GM12878 (cell line): ENCODE data around the gene POU2AF1. TPM values are rescaled to one million over a fixed set of nuclear protein-coding genes. Genes with fewer than 3 reads are reported as not detected.

ENCODE experiments used
- ATAC-seq: fragments of 200-7000 bp; cut with Tn5 transposase; 3 replicates; pipeline ENCODE4 v1.9.1; 2020; ENCODE audit warnings: mild to moderate bottlenecking, moderate library complexity
- BruUV-seq: library from RNA; stranded (reverse); fragments of 400-500 nt; replicated peaks from 2 replicates; lab custom pipeline; 2021; lab: Mats Ljungman, UMichigan
- CTCF ChIA-PET: fragments of 300-600 bp; sonication (Branson Sonifier 250); formaldehyde crosslinking; extraction: SDS; loops from one replicate; lab custom pipeline; 2021; ENCODE audit warnings: inconsistent platforms; lab: Yijun Ruan, JAX
- POLR2A ChIA-PET: fragments of 350-600 bp; formaldehyde crosslinking; extraction: SDS; loops from one replicate; lab custom pipeline; 2021; ENCODE audit warnings: inconsistent platforms; lab: Charles Lee
- RAD21 ChIA-PET: fragments of 300-600 bp; sonication (Branson Sonifier 250); formaldehyde crosslinking; loops from one replicate; lab custom pipeline; 2023; ENCODE audit warnings: antibody characterized with exemption; ENCODE audit not compliant: unreplicated experiment; lab: Charles Lee
- SMC1A ChIA-PET: fragments of 300-600 bp; sonication (Branson Sonifier 250); formaldehyde crosslinking; loops from one replicate; lab custom pipeline; 2023; ENCODE audit not compliant: unreplicated experiment, uncharacterized antibody; lab: Charles Lee
- DNase-seq: peaks from one replicate; pipeline ENCODE4 v3.0.0-alpha.2; 2011; ENCODE audit warnings: low read depth, low spot score
- FAIRE-seq: peaks from 3 replicates; lab custom pipeline; 2011; peaks lifted over from hg19 to GRCh38; lab: Jason Lieb, UNC
- H2AFZ ChIP-seq: 2 replicates; pipeline ENCODE4 v1.6.0; 2011; ENCODE audit warnings: low read depth, low read length, control low read depth; ENCODE audit not compliant: control insufficient read depth
- H3K27ac ChIP-seq: 2 replicates; pipeline ENCODE4 v1.5.1; 2011; ENCODE audit warnings: control low read depth; ENCODE audit not compliant: control insufficient read depth, insufficient read depth
- H3K27me3 ChIP-seq, 2 experiments: replicated peaks in 1 of 2; 2 replicates each; pipeline versions ENCODE4 v1.6.0 to v1.6.1; 2011; ENCODE audit warnings: low read length in 1 of 2; ENCODE audit not compliant: control insufficient read depth in 2 of 2, insufficient read depth in 2 of 2
- H3K36me3 ChIP-seq, 2 experiments: 2 replicates each; pipeline ENCODE4 v1.5.1; 2011; ENCODE audit warnings: low read length in 1 of 2; ENCODE audit not compliant: control insufficient read depth in 2 of 2, insufficient read depth in 2 of 2
- H3K4me1 ChIP-seq: 2 replicates; pipeline ENCODE4 v1.6.1; 2011; ENCODE audit warnings: mild to moderate bottlenecking, low read length, moderate library complexity, mixed read lengths; ENCODE audit not compliant: control insufficient read depth, insufficient read depth
- H3K4me2 ChIP-seq: 2 replicates; pipeline ENCODE4 v1.6.0; 2011; ENCODE audit warnings: control low read depth; ENCODE audit not compliant: control insufficient read depth, insufficient read depth
- H3K4me3 ChIP-seq: fragments of 200-600 bp; sonication (generic); 2 replicates; pipeline ENCODE4 v1.5.1; 2016
- H3K79me2 ChIP-seq: 2 replicates; pipeline ENCODE4 v1.6.0; 2011; ENCODE audit warnings: low read length; ENCODE audit not compliant: control insufficient read depth, insufficient read depth
- H3K9ac ChIP-seq: 2 replicates; pipeline ENCODE4 v1.8.0; 2011; ENCODE audit warnings: low read length, control low read depth, mixed read lengths; ENCODE audit not compliant: control insufficient read depth, insufficient read depth
- H3K9me3 ChIP-seq: replicated peaks from 3 replicates; pipeline ENCODE4 v1.5.1; 2011; ENCODE audit warnings: mild to moderate bottlenecking, low read length; ENCODE audit not compliant: control insufficient read depth, insufficient read depth
- H4K20me1 ChIP-seq: 2 replicates; pipeline ENCODE4 v1.6.0; 2011; ENCODE audit not compliant: control insufficient read depth, insufficient read depth
- BCL11A ChIP-seq: IDR thresholded peaks from 2 replicates; pipeline ENCODE4 v1.6.1; 2011; ENCODE audit warnings: low read depth, low read length
- CHD1 ChIP-seq: IDR thresholded peaks from 2 replicates; pipeline ENCODE4 v1.6.1; 2012; ENCODE audit warnings: low read depth, low read length, improper control_type of control experiment
- E4F1 ChIP-seq: fragments of 450-650 bp; IDR thresholded peaks from 2 replicates; pipeline ENCODE4 v1.6.1; 2018; ENCODE audit warnings: borderline replicate concordance, mild to moderate bottlenecking; ENCODE audit not compliant: partially characterized antibody
- FOXK2 ChIP-seq: fragments of 450-650 bp; IDR thresholded peaks from 2 replicates; pipeline ENCODE4 v1.6.1; 2017; ENCODE audit warnings: mild to moderate bottlenecking, moderate library complexity
- HSF1 ChIP-seq: fragments of 150-350 bp; IDR thresholded peaks from 2 replicates; pipeline ENCODE4 v1.6.1; 2014; ENCODE audit warnings: mild to moderate bottlenecking, low read depth, low read length
- IRF5 ChIP-seq: fragments of 450-650 bp; IDR thresholded peaks from 2 replicates; pipeline ENCODE4 v1.6.1; 2017; ENCODE audit warnings: borderline replicate concordance
- KAT2A ChIP-seq: conservative IDR thresholded peaks from 2 replicates; pipeline ENCODE4 v1.6.1; 2011; ENCODE audit warnings: low read depth, low read length; ENCODE audit not compliant: control insufficient read depth
- MEF2A ChIP-seq: IDR thresholded peaks from 2 replicates; pipeline ENCODE4 v1.6.1; 2011; ENCODE audit warnings: low read depth, mild to moderate bottlenecking, low read length, moderate library complexity; ENCODE audit not compliant: insufficient read depth
- MEF2B ChIP-seq: fragments of 450-650 bp; IDR thresholded peaks from 2 replicates; pipeline ENCODE4 v1.6.1; 2018; ENCODE audit warnings: mild to moderate bottlenecking, moderate library complexity; ENCODE audit not compliant: partially characterized antibody, poor library complexity, severe bottlenecking
- MTA3 ChIP-seq: IDR thresholded peaks from 2 replicates; pipeline ENCODE4 v1.6.1; 2012; ENCODE audit warnings: low read length, inconsistent platforms, borderline replicate concordance
- NBN ChIP-seq: fragments of 450-650 bp; IDR thresholded peaks from 2 replicates; pipeline ENCODE4 v1.6.1; 2016
- NFYB ChIP-seq: IDR thresholded peaks from 2 replicates; pipeline ENCODE4 v1.6.1; 2011; ENCODE audit warnings: low read depth, mild to moderate bottlenecking, low read length, improper control_type of control experiment, moderate library complexity; ENCODE audit not compliant: insufficient read depth
- PAX5 ChIP-seq: IDR thresholded peaks from 2 replicates; pipeline ENCODE4 v1.6.1; 2011; ENCODE audit warnings: low read depth, low read length, borderline replicate concordance
- RCOR1 ChIP-seq: conservative IDR thresholded peaks from 2 replicates; pipeline ENCODE4 v1.6.1; 2012; ENCODE audit warnings: low read depth, low read length, improper control_type of control experiment
- SPI1 ChIP-seq: IDR thresholded peaks from 2 replicates; pipeline ENCODE4 v1.6.1; 2011; ENCODE audit warnings: low read depth, mild to moderate bottlenecking, low read length, moderate library complexity, borderline replicate concordance; ENCODE audit not compliant: insufficient read depth
- STAT1 ChIP-seq: fragments of 450-650 bp; conservative IDR thresholded peaks from 2 replicates; pipeline ENCODE4 v1.6.1; 2014; ENCODE audit warnings: antibody characterized with exemption, mild to moderate bottlenecking
- TCF12 ChIP-seq: IDR thresholded peaks from 2 replicates; pipeline ENCODE4 v1.6.1; 2011; ENCODE audit warnings: low read depth, mild to moderate bottlenecking, low read length
- TCF7 ChIP-seq: IDR thresholded peaks from 2 replicates; pipeline ENCODE4 v1.6.1; 2014; ENCODE audit warnings: antibody characterized with exemption, borderline replicate concordance
- YY1 ChIP-seq: IDR thresholded peaks from 2 replicates; pipeline ENCODE4 v1.6.1; 2011; ENCODE audit warnings: low read depth, mild to moderate bottlenecking, low read length
- ZNF207 ChIP-seq: fragments of 450-650 bp; IDR thresholded peaks from 2 replicates; pipeline ENCODE4 v1.6.1; 2014; ENCODE audit warnings: antibody characterized with exemption, mild to moderate bottlenecking, borderline replicate concordance
- ZSCAN29 ChIP-seq: fragments of 450-650 bp; IDR thresholded peaks from 2 replicates; pipeline ENCODE4 v1.6.1; 2017; ENCODE audit warnings: mild to moderate bottlenecking, moderate library complexity
- WGBS: methylation state at CpG from one replicate; pipeline ENCODE4 v1.1.6; 2016; ENCODE audit warnings: low lambda C conversion rate; ENCODE audit not compliant: insufficient replicate concordance, insufficient coverage; ENCODE audit errors: missing lambda C conversion rate; 5-methylcytosine and 5-hydroxymethylcytosine counted together
- in situ Hi-C: fragments of 300-500 bp; cut with MboI; formaldehyde crosslinking; loops from 9 replicates; pipeline ENCODE4 v1.14.3; 2018; ENCODE audit warnings: mixed read lengths
- intact Hi-C: fragments of 100-400 bp; cut with micrococcal nuclease; formaldehyde crosslinking; loops from one replicate; pipeline ENCODE4 v1.14.2; 2022; ENCODE audit not compliant: unreplicated experiment
- polyA plus RNA-seq, 11 experiments: library from polyadenylated mRNA; depleted of rRNA in 4 of 11; unstranded in 6 of 11; stranded (reverse) in 5 of 11; fragments of >200 nt; fragmentation: Nextera tagmentation in 4 of 11; fragmentation: Illumina TruSeq in 1 of 11; extraction: Ambion mirVana in 4 of 11; extraction: Trizol in 1 of 11; gene quantifications; 1 replicate in 1 of 11; 2 replicates in 10 of 11; pipeline versions ENCODE4 v1.2.1 to v1.2.3, GENCODE V29; 2011 to 2016; ENCODE audit warnings: inconsistent platforms in 2 of 11, missing spikeins in 2 of 11, low read depth in 1 of 11
- total RNA-seq, 4 experiments: library from RNA; depleted of rRNA in 3 of 4; stranded (reverse); fragments of >200 nt in 3 of 4; fragmentation: Illumina TruSeq in 1 of 4; extraction: Trizol in 1 of 4; gene quantifications; 2 replicates each; pipeline versions ENCODE4 v1.2.1 to v1.2.3, GENCODE V29; 2013 to 2021

The POU2AF1 gene
- total and polyA plus RNA-seq, 10 of the 15 experiments (the other 5 are each of a cell fraction or from before 2014, with no cell fraction given) = 13.1 to 169 (median 75.5) TPM

GRCh38 chr11:111414936-111415335 is 35.9 kb upstream of the POU2AF1 start:
- Histone ChIP-seq H4K20me1 (no peaks in the 10 kb centered on the region), H3K9me3 (no peaks in the 10 kb centered on the region; the same call in 1 of the 3 replicates), H3K4me1 (peaks cover 91% of the 10 kb centered on the region), H3K79me2 (peaks cover 15% of the 10 kb centered on the region), H3K4me2 (peak overlapping the region; percentile 85), H3K4me3 (peak overlapping the region; percentile 37; the same call in 1 of the 2 replicates), H2AFZ (no peak overlapping the region), H3K27me3 (no peaks in the 10 kb centered on the region), H3K36me3 (no peaks in the 10 kb centered on the region; a peak in 1 of 4 replicates), H3K27ac (peak overlapping the region; percentile 98), H3K9ac (peak overlapping the region; percentile 72)
- ChIA-PET POLR2A (interaction anchor here (0.8 to 16.5 kb wide), 4 partner anchors 10 to 44 kb away, joined by 3 to 415 read pairs (median 6); partner anchors contain the start of gene POU2AF1), CTCF (interaction anchor here (1.1 to 15.0 kb wide), 6 partner anchors 7 to 133 kb away, joined by 3 to 213 read pairs (median 104); partner anchors contain the start of gene POU2AF1), SMC1A (interaction anchor here (1.0 to 29.3 kb wide), 8 partner anchors 8 to 133 kb away, joined by 3 to 972 read pairs (median 16); partner anchors contain the start of gene POU2AF1), RAD21 (interaction anchor here (0.9 to 19.6 kb wide), 10 partner anchors 6 to 132 kb away, joined by 4 to 657 read pairs (median 8); partner anchors contain the start of gene POU2AF1)
- in situ Hi-C loops = loop anchor here (5.0 kb wide), 1 partner anchor 48 kb away; no protein-coding TSS in a partner anchor
- WGBS = 64% methylated on average over 3 of the region's 3 CpGs
- ATAC-seq (no peak), FAIRE-seq (no peak), DNase-seq (no peak)
- intact Hi-C loops = loop anchor here (5.0 kb wide), 1 partner anchor 1068 kb away; no protein-coding TSS in a partner anchor
- no TSS peak for BruUV-seq
- no peak for TF ChIP-seq KAT2A
- no peak for TF ChIP-seq MTA3
- no peak for TF ChIP-seq SPI1
- TF ChIP-seq MEF2A = no peak
- TF ChIP-seq BCL11A = no peak
- peak; percentile 9 for TF ChIP-seq MEF2B
- no peak for TF ChIP-seq FOXK2
- no peak for TF ChIP-seq NFYB
- TF ChIP-seq IRF5 = no peak
- TF ChIP-seq NBN = no peak
- no peak for TF ChIP-seq CHD1
- TF ChIP-seq ZSCAN29 = no peak
- no peak for TF ChIP-seq ZNF207
- no peak for TF ChIP-seq HSF1
- TF ChIP-seq E4F1 = no peak
- no peak for TF ChIP-seq TCF7
- TF ChIP-seq STAT1 = no peak
- no peak for TF ChIP-seq RCOR1
- 0 out of 2 replicates have a peak, but pooled peaks have one; percentile 20 for TF ChIP-seq TCF12
- TF ChIP-seq YY1 = peak; percentile 17; the same call in 1 of the 2 replicates
- TF ChIP-seq PAX5 = no peak
